Stimulated activated CD4-positive, alpha-beta T cell treated with anti-CD3 and anti-CD28 coated beads, TNF-alpha, amount 100 ng/mL, for 24 hours (primary cell): ENCODE measurements around the gene LCA5.
"Not testable (repeated sequence)": the region's sequence is repeated elsewhere in the genome, so short reads cannot be mapped to it uniquely, and the experiment has no call there.

Experiments
- DNase-seq, 3 experiments: peaks; one replicate each; pipeline ENCODE4 v3.0.0-alpha.2; 2020; ENCODE audit warnings: low read depth in 3 of 3

Gene LCA5

DNA sequence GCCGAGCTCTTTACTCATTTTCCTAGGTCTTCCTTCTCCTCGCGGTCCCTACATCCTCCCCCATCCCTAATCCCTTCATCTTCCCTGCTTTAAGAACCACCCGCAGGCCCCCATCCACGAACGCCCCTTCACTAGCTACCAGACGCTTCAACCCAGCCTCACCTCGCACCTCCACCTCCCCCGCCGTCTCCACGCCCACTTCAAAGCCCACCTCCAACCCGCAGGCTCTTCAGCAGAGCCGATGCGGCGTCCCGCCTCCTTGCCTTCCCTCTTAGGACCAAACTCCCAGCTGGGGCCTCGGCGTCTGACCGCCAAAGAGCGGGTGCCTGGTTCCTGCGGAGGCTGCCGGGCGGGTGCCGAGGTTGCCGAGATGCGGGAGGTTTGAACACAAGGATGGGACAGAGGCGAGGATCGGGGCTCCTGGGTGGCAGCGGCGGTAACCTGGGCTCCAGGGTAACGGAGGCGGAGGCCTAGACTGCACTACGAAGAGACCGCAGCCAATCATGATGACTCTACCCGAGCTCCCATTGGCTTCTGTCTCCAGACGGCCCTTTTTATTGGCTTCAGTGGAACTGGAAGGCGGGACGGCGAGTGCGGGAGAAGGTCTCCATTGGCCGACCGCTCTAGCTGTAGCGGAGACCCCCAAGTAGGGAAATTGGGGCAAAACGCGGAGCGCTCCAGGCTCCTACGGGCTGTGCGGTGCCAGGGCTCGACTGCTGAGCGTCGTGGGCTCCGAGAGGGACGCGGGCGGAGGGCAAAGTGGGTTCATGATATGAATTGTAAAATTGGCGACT, at the start of gene LCA5:
LCA5 (minus strand) TSS at position 477 of the 794 bp plus-strand sequence. CDS start 18,536 bp downstream, outside the sequence.
- DNase-seq: peak; percentile 65 to 75 (median 65)

DNA sequence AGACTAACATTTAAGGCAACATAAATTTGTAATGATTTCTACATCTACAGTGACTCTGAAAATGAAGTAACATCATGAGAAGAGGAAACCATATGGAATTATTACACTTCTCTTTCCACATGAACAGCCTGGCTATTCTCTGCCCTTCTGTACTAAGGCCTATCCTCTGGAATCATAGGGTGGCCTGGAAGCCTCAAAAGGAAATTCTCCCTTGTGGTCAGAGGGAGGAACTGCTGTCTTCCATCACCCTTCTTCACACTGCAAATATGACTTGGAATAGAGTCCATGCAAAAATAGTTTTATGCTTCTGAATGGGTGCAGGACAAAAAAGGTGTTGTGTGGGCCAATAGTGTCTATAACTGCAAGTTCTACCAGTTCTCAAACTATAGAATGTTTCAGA, 49.3 kb upstream of the LCA5 start:
- DNase-seq: no peak

DNA sequence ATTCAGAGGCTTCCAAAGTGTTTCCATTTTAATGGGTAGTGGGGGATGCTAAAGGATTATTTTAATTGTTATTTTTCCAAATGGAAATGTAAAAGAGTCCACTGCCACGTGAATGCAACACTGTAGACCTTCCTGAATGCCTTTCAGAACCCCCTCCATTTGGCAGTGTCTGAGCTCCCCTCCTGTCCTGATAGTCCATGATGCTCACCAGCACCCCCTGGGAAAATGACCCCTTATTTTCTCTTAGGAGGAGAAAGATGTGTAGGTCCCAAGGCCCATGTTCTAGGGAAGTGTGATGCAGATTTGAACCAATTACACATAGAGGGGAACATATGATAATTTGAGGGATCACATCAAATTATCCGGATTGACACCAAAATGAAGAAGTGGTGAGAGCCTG, 47.1 kb upstream of the LCA5 start:
- no peak for DNase-seq

DNA sequence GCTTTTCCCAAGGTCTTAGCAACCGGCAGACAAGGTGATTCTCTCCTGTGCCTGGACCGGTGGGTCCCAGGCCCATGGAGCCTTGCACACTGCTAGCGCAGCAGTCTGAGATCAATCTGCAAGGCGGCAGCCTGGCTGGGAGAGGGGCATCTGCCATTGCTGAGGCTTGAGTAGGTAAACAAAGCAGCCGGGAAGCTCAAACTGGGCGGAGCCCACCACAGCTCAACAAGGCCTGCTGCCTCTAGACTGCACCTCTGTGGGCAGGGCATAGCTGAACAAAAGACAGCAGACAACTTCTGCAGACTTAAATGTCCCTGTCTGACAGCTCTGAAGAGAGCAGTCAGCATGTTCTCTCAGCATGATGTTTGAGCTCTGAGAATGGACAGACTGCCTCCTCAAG, 40.7 kb upstream of the LCA5 start:
- not testable (repeated sequence) for DNase-seq

DNA sequence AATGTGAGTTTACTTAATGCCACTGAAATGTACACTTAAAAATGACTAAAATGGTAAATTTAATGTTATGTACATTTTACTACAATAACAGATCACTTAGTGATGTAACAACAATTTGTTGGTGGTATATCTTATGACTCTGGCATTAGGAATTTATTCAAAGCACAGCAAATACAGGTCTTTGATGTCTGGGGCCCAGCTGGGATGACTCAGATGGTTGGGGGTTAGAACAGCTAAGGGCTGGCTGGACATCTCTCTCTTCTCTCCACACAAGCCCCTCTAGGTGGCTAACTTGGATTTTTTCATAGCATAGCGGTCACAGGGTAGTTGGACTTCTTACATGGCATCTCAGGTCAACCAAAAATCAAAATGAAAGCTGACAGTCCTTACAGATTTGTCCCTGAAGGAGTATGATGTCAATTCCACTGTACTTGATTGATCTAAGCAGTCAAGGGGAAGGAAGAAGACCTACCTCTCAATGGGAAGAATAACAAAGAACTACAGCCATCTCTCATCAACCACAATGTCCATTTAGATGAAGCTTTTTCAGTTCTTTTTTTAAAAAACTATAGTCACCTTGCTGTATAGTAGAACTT, 37.5 kb upstream of the LCA5 start:
- DNase-seq: no peak

DNA sequence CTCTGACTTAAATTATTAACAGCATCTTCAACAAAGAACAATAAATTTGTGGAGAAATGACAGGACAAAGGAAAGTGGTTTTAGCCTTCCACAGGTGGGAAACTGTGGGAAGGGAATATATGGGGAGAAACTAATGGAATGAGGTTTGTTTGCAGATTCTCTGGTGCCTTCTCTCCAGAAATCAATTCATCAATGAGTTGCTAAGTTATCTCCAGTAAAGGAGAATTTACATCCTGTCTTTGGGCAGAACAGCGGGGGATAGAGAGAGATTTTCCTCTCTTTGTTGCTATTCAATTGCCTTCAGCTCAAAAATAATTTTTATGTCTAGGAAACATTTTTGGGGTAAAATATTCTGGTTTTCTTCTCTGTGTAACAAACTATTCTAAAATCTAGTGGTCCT, 36.9 kb upstream of the LCA5 start:
- no peak for DNase-seq

DNA sequence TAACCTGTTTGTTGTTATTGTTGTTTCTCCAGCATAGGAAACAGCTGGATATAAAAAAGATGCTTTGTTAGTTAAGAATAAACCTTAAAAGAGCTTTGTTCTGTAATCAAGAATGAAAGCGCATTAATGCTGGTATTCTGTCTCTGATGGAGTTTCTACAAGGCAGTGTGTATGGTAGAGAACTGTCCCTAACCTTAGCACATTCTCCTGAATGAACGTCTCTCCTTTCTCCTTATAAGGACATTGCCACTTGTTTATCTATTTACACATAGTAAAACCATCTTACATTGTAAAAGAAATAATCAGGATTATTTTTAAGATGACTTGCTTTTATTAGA, 33.8 kb upstream of the LCA5 start:
- no peak for DNase-seq

DNA sequence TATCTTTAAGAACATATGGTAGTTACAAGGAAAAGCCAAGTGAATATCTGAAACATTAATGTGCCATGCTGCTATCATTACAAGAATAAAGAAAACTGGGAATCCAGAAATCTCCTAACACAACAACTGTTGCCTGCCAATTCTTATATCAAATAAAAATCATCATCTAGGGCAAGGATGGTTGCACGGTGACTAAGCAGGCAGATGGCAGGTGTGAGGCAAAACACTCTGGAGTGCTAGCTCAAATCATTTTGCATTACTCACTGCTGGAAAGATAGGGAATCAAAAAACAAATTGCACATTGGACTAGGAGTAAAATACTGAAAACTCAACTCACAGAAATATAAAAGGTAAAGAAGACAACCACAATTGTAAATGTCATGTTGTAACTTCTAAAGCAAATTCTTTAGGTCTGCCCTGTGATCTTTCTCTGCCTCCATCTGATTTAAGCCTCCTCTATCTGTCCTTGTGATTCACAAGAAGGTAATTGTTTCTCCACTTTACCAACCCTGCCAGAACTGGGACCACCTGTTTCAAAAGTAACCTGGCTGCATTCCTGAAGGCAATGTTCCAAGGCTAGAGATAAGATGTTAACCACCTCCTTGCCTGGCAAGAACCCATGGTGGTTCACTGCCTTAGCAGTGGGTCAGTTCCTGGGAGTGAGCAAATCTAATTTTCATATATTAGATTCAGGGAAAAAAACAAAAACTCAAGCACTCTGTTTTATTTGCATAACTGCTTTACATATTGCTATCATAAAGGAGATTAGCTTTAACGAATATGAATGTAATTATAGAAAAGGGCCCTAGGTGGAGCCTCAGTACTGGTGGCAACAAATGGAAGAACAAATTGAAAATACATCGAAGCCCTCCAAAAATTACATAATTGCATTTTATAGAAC, 33.1 kb upstream of the LCA5 start:
- no peak for DNase-seq

DNA sequence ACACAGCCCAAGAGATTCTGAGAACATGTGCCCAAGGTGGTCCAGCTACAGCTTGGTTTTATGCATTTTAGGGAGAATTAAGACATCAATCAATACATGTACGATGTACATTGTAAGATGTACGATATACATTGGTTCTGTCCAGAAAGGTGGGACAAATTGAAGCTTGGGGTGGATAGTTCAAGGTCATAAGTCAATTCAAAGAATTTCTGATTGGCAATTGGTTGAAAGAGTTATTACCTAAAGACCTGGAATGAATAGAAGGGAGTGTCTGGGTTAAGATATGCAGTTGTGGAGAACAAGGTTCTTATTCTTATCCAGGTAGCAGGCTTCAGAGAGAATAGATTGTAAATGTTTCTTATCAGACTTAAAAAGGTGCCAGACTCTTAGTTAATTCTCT, 31.8 kb upstream of the LCA5 start:
- DNase-seq: no peak

DNA sequence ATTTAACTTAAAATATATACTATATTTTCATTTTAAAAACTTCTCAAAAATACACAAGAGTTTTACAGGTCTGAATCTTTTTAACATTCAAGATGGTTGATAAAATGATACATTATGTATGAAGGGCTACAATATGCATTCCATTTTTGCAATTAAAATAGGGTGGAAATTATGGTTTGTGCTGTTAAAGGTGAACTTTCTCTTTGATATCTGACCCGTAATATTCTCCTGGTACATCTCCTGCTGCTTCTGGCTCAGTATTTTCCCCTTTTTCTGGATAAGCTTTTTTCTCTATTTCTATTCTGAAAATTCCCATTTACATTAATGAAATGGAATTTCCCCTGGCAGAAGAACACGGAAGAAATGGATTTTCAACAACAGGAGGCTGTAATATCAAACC, 27.4 kb upstream of the LCA5 start:
- no peak for DNase-seq

DNA sequence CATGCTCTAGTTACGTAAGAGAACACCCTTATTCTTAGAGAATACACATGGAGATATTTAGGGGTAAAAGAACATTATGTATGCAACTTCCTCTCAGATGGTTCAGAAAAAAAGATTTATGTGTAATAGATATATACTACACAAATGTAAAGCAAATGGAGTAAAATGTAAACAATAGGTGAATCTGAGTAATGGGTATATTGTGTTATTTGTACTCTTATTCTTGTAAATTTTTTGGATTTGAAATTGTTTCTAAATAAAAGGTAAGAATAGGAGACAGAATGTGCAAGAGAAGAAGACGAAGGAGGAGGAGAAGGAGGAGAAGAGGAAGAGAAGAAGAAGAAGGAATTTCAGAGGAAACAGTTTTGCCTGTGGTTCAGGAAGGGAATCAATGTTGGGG, 22.5 kb upstream of the LCA5 start:
- no peak for DNase-seq

DNA sequence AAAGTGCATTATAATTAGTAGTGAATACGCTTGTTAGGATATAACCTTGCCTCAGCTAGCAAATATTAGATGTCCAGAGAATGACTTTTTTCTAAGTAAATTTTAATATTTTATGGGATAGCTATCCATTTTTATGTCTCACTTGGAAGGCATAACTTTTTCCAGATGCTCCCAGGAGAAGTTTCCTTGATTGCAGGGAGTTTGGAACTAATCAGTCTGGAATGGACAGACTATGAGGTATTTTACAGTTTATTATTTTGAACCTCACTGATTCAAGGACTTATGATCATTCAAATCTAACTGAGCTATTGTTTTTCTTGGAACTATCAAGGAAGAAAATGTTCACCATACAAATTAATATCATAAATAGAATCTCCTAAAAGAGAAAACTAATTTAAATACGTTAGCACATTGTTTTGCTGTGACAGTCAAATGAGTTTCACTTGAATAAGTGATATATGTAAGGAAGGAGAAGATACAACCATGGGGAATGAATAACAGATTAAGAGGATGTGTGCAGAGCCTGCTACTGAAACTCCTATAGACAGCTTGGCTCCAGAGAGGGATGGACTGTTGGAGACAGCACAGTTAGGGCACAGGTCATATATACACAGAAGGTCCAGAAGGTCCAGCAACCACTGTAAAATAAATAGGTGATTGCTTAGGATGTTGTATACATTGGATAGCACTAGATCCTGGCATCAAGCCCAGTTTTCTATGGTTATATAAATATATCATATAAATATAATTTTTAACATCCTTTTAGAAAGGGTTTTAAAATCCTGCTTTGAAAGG, 20.6 kb upstream of the LCA5 start:
- DNase-seq: no peak

DNA sequence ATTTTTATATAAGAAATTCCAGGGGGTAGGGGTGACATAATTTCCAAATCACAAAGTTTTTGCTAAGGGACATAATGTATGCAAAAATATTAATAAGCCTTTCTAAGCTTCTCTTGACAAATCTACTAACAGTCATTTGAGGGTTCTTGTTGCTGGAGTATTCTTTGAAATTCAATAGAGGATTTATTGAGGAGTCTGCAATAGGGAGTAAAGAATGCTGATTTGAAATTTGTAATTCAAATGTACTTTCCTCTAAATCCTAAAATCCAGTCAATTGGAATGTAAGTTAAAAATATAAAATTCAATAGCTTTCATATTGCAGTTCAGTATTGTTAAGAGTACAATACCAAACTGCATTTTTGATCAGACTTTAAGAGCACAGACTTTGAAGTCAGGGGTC, 17.1 kb upstream of the LCA5 start:
- no peak for DNase-seq

DNA sequence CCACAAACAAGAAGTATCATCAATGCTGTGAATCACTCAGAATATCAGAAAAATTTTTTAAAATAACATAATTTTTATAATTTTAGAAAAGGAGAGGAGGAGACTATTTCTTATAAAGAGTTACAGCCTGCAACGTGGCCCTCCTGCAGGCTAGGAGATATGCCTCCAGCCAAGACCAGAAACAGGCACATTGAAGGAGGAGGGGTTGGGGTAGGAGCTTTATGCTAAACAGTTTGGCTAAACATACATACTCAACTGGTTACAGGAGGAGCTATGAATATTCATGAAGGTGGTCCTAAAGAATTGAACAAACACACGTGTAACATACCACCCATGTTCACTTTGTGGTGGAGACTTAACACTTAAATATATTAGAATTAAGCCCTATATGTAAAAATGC, 14.2 kb upstream of the LCA5 start:
- DNase-seq: no peak

DNA sequence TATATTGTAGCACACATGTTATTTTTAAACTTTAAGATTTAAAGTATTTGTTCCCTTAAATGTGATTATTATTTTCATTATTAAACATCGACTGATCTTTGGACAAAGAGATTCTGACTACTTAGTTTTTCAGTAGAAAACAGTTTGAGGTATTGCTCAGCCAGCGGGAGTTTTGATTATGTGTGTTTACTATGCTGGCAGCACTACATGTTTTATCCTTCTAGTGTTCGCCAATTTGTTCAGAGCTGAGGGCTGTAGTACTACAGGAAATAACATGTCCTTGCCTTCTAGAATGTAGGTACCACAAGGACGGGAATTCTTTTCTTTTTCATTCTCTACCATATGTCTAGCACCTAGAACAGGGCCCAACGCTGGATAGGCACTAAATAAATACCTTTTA, 11.1 kb upstream of the LCA5 start:
- DNase-seq: no peak

DNA sequence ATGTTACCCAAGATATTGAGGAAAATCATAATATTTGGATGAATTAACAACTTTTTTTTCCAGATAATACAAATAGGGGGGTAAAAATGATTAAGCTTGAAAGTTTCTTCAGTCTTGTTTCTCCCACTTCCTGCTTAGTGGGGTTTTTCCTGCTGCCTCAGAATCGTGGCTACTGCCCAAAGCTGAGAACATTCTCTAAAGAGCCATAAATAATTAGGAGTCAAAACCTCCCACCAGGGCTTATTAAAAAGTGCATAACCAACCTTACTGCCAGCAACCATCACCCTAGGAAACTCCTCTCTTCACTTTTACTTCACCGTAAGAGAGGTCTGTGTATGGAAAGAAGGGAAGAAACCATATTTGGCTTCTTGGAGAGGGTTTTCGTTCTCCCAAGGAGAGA, 9.0 kb upstream of the LCA5 start:
- no peak for DNase-seq

DNA sequence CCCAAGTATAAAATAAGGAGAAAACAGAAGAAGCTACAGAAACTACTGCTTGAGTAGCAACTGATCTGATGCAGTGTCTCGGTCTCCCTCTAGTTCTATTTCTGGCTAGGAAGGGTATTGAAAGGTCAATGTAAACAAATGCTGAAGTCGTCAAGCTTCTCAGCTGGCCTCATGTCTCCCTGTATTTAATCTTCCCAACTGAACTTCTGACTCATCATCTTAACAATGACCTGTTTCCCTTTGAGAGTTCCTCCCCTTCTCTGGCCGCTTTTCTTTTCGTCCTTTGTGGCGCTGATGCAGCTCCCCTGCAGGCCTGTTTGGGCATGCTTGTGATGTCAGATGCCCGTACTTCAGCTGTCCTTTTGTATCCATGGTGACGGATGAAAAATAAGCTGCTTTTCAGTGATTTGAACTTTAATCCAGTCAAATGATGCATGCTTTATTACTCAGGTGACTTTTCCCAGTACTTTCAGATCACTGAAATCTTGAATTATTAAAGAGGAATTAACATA, 7.8 kb upstream of the LCA5 start:
- no peak for DNase-seq

DNA sequence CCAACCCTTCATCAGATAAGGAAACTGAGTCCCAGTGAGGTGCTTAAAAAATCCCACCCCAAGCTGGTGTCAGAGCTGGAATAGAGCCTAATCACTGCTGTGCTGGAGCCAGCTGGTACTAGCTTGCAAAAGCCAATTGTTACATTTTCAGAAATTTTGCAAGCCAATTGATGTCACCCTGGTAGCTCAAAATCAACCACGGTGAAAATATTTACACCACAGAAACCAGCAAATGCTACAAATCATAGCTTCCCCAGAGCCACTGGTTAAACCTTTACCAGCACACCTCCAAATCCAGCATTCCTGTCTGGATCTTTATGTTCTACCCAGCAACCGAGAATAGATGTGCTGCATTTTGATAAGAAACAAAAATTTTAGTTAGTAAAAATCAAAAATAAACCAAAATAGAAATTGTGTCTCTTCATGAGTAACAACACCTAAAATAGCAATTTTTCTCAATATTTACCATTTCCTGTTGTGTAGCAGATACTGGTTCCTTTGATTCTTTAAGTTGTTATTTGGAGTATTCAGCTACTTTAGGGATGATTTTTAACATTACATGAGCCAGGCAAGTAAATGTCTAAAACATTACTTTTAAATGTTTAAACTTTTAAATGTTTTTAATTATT, 7.2 kb upstream of the LCA5 start:
- DNase-seq: no peak

DNA sequence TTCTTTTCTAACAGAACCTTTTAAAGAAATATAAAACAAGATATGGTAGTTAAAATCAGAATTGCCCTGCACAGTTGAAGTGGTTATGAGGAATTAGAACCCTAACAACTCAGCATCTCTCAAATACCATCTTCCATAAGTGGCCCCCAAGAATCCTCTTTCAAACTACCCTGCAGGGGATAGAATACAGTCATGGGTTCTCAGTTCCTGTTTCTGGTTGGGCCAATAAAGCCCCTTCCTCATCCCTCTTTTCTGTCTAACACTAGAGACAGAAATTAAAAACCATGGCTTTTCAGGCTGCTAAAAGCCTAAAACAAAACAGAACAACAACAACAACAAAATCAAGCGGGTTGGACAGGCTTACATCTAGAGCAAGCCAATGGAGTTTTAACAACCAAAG, 6.7 kb upstream of the LCA5 start:
- no peak for DNase-seq

DNA sequence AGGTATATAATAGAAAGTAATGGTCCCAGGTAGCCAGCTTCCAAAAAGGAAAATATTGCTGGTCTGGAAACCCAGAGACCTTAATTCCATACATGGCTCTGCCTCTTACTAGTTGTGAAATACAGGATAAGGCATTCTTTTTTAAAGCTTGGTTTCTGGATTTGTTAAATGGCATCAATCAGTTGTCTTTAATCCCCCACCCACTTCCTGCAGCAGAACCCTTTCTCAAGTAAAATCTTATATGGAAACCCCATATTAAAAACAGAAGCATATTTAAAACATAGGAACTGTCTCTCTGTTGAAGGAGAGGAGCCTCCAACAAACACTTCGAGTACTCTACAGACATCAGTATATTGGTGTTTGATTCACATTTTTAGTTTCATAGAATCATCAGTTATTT, 6.2 kb upstream of the LCA5 start:
- no peak for DNase-seq
